SU-DHL-6 (cell line): ENCODE results near the gene BAZ2A.

Experiments used
- CTCF ChIP-seq: fragments of 200-600 bp; sonication (generic); IDR thresholded peaks from one replicate; pipeline ENCODE4 v1.5.1; 2017; ENCODE audit warnings: antibody characterized with exemption, mild to moderate bottlenecking, low read length, moderate library complexity; ENCODE audit not compliant: insufficient read depth, poor library complexity, severe bottlenecking
- EZH2phosphoT487 ChIP-seq: fragments of 200-600 bp; sonication (generic), shearing (Covaris generic); conservative IDR thresholded peaks from 2 replicates; pipeline ENCODE4 v1.6.1; 2018; ENCODE audit warnings: mild to moderate bottlenecking, antibody characterized with exemption, low read length, moderate library complexity, mixed read lengths

- TF ChIP-seq CTCF: no peak
- TF ChIP-seq EZH2phosphoT487: no peak
Measured at GRCh38 chr12:56628671-56629458, 1.3 kb downstream of the BAZ2A start.
